Measurements from ENCODE around the gene PTPRQ.
"Not testable (repeated sequence)": the region's sequence is repeated elsewhere in the genome, so short reads cannot be mapped to it uniquely, and the experiment has no call there.

DNA sequence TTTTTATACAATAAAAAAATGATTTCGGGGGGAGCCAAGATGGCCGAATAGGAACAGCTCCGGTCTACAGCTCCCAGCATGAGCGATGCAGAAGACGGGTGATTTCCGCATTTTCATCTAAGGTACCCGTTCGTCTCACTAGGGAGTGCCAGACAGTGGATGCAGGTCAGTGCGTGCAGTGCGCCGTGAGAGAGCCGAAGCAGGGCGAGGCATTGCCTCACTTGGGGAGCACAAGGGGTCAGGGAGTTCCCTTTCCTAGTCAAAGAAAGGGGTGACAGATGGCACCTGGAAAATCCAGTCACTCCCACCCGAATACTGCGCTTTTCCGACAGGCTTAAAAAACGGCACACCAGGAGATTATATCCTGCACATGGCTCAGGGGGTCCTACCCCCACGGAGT is 17.8 kb downstream of the PTPRQ start:
- not testable (repeated sequence) for TF ChIP-seq POLR2A (IDR thresholded peaks at IDR 0.05)
- TF ChIP-seq, protein P1, sequence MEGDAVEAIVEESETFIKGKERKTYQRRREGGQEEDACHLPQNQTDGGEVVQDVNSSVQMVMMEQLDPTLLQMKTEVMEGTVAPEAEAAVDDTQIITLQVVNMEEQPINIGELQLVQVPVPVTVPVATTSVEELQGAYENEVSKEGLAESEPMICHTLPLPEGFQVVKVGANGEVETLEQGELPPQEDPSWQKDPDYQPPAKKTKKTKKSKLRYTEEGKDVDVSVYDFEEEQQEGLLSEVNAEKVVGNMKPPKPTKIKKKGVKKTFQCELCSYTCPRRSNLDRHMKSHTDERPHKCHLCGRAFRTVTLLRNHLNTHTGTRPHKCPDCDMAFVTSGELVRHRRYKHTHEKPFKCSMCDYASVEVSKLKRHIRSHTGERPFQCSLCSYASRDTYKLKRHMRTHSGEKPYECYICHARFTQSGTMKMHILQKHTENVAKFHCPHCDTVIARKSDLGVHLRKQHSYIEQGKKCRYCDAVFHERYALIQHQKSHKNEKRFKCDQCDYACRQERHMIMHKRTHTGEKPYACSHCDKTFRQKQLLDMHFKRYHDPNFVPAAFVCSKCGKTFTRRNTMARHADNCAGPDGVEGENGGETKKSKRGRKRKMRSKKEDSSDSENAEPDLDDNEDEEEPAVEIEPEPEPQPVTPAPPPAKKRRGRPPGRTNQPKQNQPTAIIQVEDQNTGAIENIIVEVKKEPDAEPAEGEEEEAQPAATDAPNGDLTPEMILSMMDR (IDR thresholded peaks at IDR 0.05), result not testable (repeated sequence)

Measured in tibial nerve (tissue), 3 donors.